Psoas muscle (tissue), 8 donors: Measurements from ENCODE around the gene RIC8A. TPM values are rescaled to one million over a fixed set of nuclear protein-coding genes. Genes with fewer than 3 reads are reported as not detected.
A peak's percentile ranks its signal among the peaks of the same experiment; 100 is the strongest.

Experiments
- ATAC-seq, 4 donors: fragments of 200-7000 bp; cut with Tn5 transposase; one replicate each; pipeline ENCODE4 v1.9.1; 2020; ENCODE audit warnings: moderate library complexity in 3 of 4, mild to moderate bottlenecking in 2 of 4
- DNase-seq, 2 donors: peaks; one replicate each; pipeline ENCODE4 v3.0.0-alpha.2; 2020
- H3K27ac ChIP-seq: fragments of 200-600 bp; one replicate; pipeline ENCODE4 v1.8.0; 2022
- H3K27me3 ChIP-seq, 3 donors: fragments of 200-600 bp in 1 of 3; one replicate each; pipeline versions ENCODE4 v1.6.1 to v1.8.0; 2013 to 2022; ENCODE audit warnings: low read length in 2 of 3, mild to moderate bottlenecking in 2 of 3, moderate library complexity in 1 of 3; ENCODE audit not compliant: insufficient read depth in 3 of 3
- H3K36me3 ChIP-seq, 2 donors: fragments of 200-600 bp in 1 of 2; one replicate each; pipeline versions ENCODE4 v1.6.1 to v1.8.0; 2013 to 2022; ENCODE audit warnings: low read depth in 1 of 2, mild to moderate bottlenecking in 1 of 2, moderate library complexity in 1 of 2; ENCODE audit not compliant: insufficient read depth in 1 of 2
- H3K4me1 ChIP-seq: fragments of 200-600 bp; one replicate; pipeline ENCODE4 v1.8.0; 2022
- H3K4me3 ChIP-seq: fragments of 200-600 bp; one replicate; pipeline ENCODE4 v1.8.0; 2022; ENCODE audit warnings: mild to moderate bottlenecking
- H3K9me3 ChIP-seq: fragments of 200-600 bp; one replicate; pipeline ENCODE4 v1.8.0; 2022
- CTCF ChIP-seq: fragments of 200-600 bp; IDR thresholded peaks from one replicate; pipeline ENCODE4 v1.8.0; 2022; ENCODE audit warnings: antibody characterized with exemption
- WGBS, 3 donors: extraction: QIAGEN DNeasy Blood & Tissue Kit; methylation state at CpG; one replicate each; pipeline versions ENCODE4 v1.1.6 to v1.1.7; 2013; 5-methylcytosine and 5-hydroxymethylcytosine counted together
- intact Hi-C, 2 donors: fragments of 100-400 bp; cut with DNase I; formaldehyde crosslinking; loops; one replicate each; pipeline versions ENCODE4 v1.11.0 to v1.14.2; 2022
- polyA plus RNA-seq, 3 donors: library from polyadenylated mRNA; stranded (reverse); fragments of 200-250 nt; gene quantifications; one replicate each; pipeline ENCODE4 v1.2.3, GENCODE V29; 2013
- total RNA-seq, 4 donors: library from RNA; stranded (reverse); fragmentation: NEBNext Ultra II Directional in 2 of 4; extraction: Animal tissue kit (Norgen Biotek cat#: 25700) in 2 of 4; gene quantifications; one replicate each; pipeline versions ENCODE4 v1.2.1 to v1.2.4, GENCODE V29; 2021 to 2023
- donor health status: healthy with polysubstance abuse.
- donor health status: DM: no; HTN: no; CAD: no; lungs with moderate emphysema.
- donor health status: Bipolar disorder and iron deficiency.
- donor health status: healthy.
- donor health status: DM: yes; HTN: yes; CAD: no.
- donor health status: DM: no; HTN: no; CAD: no.
- donor health status: DM: no; HTN: no; CAD: no.
- donor health status: DM: yes; HTN: yes; CAD: no.

Gene RIC8A
- total and polyA plus RNA-seq, 7 donors: 30.2 to 66.9 (median 39.9) TPM

- Histone ChIP-seq H3K9me3 (no peaks in the 10 kb centered on the region), H3K4me3 (no peak overlapping the region), H3K27ac (no peak overlapping the region), H3K36me3 (peaks cover 0 to 58% of the 10 kb centered on the region in 2 donors), H3K4me1 (peaks cover 15% of the 10 kb centered on the region), H3K27me3 (no peaks in the 10 kb centered on the region)
- intact Hi-C loops: loop anchor here (5.0 to 10.0 kb wide), 3 partner anchors 33 to 300 kb away; partner anchors contain the start of genes PSMD13 (in 1 of the 2), RNH1 (in 1 of the 2) and SIRT3 (in 1 of the 2)
- ATAC-seq: no peak
- no peak for TF ChIP-seq CTCF
- no peak for DNase-seq
- WGBS, 3 donors: 72 to 89% (median 82%) methylated on average over 11 to 12 of the region's 12 CpGs
Measured at GRCh38 chr11:204587-205109, 2.9 kb upstream of the RIC8A start.

DNA sequence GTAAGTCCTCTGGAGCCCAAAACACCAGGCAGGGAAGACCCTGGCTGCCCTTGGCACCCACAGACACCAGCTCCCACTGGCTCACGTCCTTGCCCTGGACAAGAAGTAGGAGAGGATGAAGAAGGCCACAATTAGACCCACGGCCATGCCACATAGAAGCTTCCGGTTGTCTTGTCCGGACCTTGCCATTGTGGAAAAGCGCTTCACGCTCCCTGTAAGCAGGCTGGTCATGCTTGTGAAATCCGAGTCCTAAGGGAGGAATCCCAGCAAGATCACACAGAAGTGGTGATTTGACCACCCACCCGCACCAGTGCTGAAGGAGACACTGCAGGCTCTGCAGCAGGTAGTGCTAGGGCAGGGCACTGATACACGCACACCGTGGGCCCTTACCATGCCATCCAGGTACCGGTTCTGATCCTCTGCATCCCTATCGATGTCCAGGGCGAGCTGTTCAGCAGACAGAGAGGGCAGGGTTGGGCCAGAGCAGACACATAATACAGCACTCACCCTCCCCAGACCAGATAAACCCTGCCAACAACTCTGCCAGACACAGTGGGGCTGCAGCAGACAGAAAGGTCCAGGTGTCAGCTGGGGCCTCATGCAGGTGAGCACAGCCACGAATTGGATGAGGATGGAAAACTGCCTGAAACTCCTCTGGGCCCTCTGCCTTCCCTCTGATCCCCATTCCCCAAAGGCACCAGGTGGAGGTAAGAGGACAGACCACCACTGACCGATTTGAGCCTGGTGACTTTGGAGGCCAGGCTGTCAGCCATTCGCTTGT is 2.1 kb upstream of the RIC8A start:
- Histone ChIP-seq H3K27me3 (no peaks in the 10 kb centered on the region), H3K36me3 (peaks cover 0 to 61% of the 10 kb centered on the region in 2 donors), H3K4me1 (peaks cover 23% of the 10 kb centered on the region), H3K27ac (no peak overlapping the region), H3K9me3 (no peaks in the 10 kb centered on the region), H3K4me3 (peak overlapping the region; percentile 97)
- 78 to 86% (median 83%) methylated on average over 16 of the region's 16 CpGs for WGBS, 3 donors
- intact Hi-C loops: loop anchor here in 1 of 2 donors (5.0 to 10.0 kb wide), 2 partner anchors 242 to 299 kb away; partner anchors contain the start of gene RNH1
- ATAC-seq: no peak
- no peak for TF ChIP-seq CTCF
- no peak for DNase-seq

GRCh38 chr11:206002-206384 is 1.5 kb upstream of the RIC8A start:
- H3K9me3 ChIP-seq: no peaks in the 10 kb centered on the region
- intact Hi-C loops: loop anchor here in 1 of 2 donors (5.0 to 10.0 kb wide), 2 partner anchors 241 to 299 kb away; partner anchors contain the start of gene RNH1
- peaks cover under 1 to 61% of the 10 kb centered on the region in 2 donors for H3K36me3 ChIP-seq
- TF ChIP-seq CTCF: no peak
- H3K27me3 ChIP-seq: no peaks in the 10 kb centered on the region
- H3K27ac ChIP-seq: peak overlapping the region; percentile 99
- 74 to 92% (median 75%) methylated on average over 7 of the region's 7 CpGs for WGBS, 3 donors
- peak overlapping the region; percentile 97 for H3K4me3 ChIP-seq
- ATAC-seq (no peak), DNase-seq (no peak)
- H3K4me1 ChIP-seq: peaks cover 24% of the 10 kb centered on the region

- H3K36me3 ChIP-seq: peaks cover 5 to 61% of the 10 kb centered on the region in 2 donors
- H3K9me3 ChIP-seq: no peaks in the 10 kb centered on the region
- peak overlapping the region; percentile 99 for H3K27ac ChIP-seq
- ATAC-seq: peak in 2 of 4 donors; percentile 0 to 1
- peaks cover 24% of the 10 kb centered on the region for H3K4me1 ChIP-seq
- no peak for DNase-seq
- TF ChIP-seq CTCF: no peak
- no peaks in the 10 kb centered on the region for H3K27me3 ChIP-seq
- intact Hi-C loops: loop anchor here in 1 of 2 donors (5.0 to 10.0 kb wide), 2 partner anchors 241 to 298 kb away; partner anchors contain the start of gene RNH1
- peak overlapping the region; percentile 97 for H3K4me3 ChIP-seq
- WGBS, 3 donors: 1 to 4% (median 2%) methylated on average over 27 to 39 of the region's 39 CpGs
Measured at GRCh38 chr11:206526-207207, 841 bp upstream of the RIC8A start.
